ENCODE data around the gene KCNJ12. TPM values are rescaled to one million over a fixed set of nuclear protein-coding genes. Genes with fewer than 3 reads are reported as not detected.

Gene KCNJ12
- total and polyA plus RNA-seq, 2 donors from 2014 or later = 3.1 to 3.4 TPM

- intact Hi-C loops (cut with DNase I) = no loop called here
- Histone ChIP-seq H3K36me3 (ENCODE audit: control insufficient read depth in 2 of 3, insufficient read depth in 3 of 3, low read length in 3 of 3) (no peaks in the 10 kb centered on the region), H3K4me1 (ENCODE audit: control insufficient read depth in 2 of 3, insufficient read depth in 2 of 3, low read depth in 1 of 3, low read length in 3 of 3) (no peaks in the 10 kb centered on the region), H3K27me3 (ENCODE audit: control insufficient read depth, insufficient read depth, low read length) (no peaks in the 10 kb centered on the region), H3K9ac (ENCODE audit: low read length in 3 of 3) (no peak overlapping the region), H3K4me3 (ENCODE audit: low read length in 3 of 3) (no peak overlapping the region), H3K9me3 (ENCODE audit: control insufficient read depth in 2 of 3, insufficient read depth in 1 of 3, low read length in 3 of 3) (no peaks in the 10 kb centered on the region), H3K27ac (ENCODE audit: low read depth in 2 of 2, low read length in 2 of 2) (no peak overlapping the region)
- no peak for TF ChIP-seq CTCF (IDR thresholded peaks at IDR 0.05; ENCODE audit: borderline replicate concordance, extremely low read depth, insufficient read depth)
- FAIRE-seq = no peak
- peak in 1 of 5 donors; percentile 43 for DNase-seq
Observed at GRCh38 chr17:21363776-21364642, 12.1 kb upstream of the KCNJ12 start.

DNA sequence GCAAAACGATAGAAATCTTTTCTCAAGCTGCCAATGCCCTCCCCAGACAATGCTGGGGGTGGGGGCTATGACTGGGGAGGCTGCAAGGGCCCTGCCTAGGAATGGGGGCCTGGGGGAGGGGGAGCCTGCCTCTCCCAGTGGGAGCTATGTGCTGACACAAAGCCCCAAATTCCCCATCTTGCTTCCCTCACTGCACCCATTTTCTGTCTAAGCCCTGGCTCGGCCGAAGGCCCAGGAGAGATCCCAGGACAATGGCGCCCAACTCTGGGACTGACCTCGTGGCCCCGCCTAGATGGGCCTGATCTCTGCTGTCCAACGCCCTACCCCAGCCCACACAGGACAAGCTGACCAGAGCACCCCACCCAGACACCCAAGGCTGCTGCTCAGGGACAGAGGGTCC, 11.1 kb upstream of the KCNJ12 start:
- DNase-seq (peak in 1 of 5 donors; percentile 52), FAIRE-seq (no peak)
- Histone ChIP-seq H3K27me3 (ENCODE audit: control insufficient read depth, insufficient read depth, low read length) (no peaks in the 10 kb centered on the region), H3K4me3 (ENCODE audit: low read length in 3 of 3) (no peak overlapping the region), H3K27ac (ENCODE audit: low read depth in 2 of 2, low read length in 2 of 2) (no peak overlapping the region), H3K9ac (ENCODE audit: low read length in 3 of 3) (no peak overlapping the region), H3K36me3 (ENCODE audit: control insufficient read depth in 2 of 3, insufficient read depth in 3 of 3, low read length in 3 of 3) (no peaks in the 10 kb centered on the region), H3K4me1 (ENCODE audit: control insufficient read depth in 2 of 3, insufficient read depth in 2 of 3, low read depth in 1 of 3, low read length in 3 of 3) (no peaks in the 10 kb centered on the region), H3K9me3 (ENCODE audit: control insufficient read depth in 2 of 3, insufficient read depth in 1 of 3, low read length in 3 of 3) (no peaks in the 10 kb centered on the region)
- no peak for TF ChIP-seq CTCF (IDR thresholded peaks at IDR 0.05; ENCODE audit: borderline replicate concordance, extremely low read depth, insufficient read depth)
- intact Hi-C loops (cut with DNase I) = no loop called here

GRCh38 chr17:21368545-21369246, 7.5 kb upstream of the KCNJ12 start:
- FAIRE-seq = no peak

More at GRCh38 chr17:21368545-21369246, 7.5 kb upstream of the KCNJ12 start:
- TF ChIP-seq CTCF (IDR thresholded peaks at IDR 0.05; ENCODE audit: borderline replicate concordance, extremely low read depth, insufficient read depth) = no peak
- Histone ChIP-seq H3K9me3 (ENCODE audit: control insufficient read depth in 2 of 3, insufficient read depth in 1 of 3, low read length in 3 of 3) (no peaks in the 10 kb centered on the region), H3K4me3 (ENCODE audit: low read length in 3 of 3) (no peak overlapping the region), H3K4me1 (ENCODE audit: control insufficient read depth in 2 of 3, insufficient read depth in 2 of 3, low read depth in 1 of 3, low read length in 3 of 3) (no peaks in the 10 kb centered on the region), H3K27me3 (ENCODE audit: control insufficient read depth, insufficient read depth, low read length) (no peaks in the 10 kb centered on the region), H3K27ac (ENCODE audit: low read depth in 2 of 2, low read length in 2 of 2) (no peak overlapping the region), H3K9ac (ENCODE audit: low read length in 3 of 3) (no peak overlapping the region), H3K36me3 (ENCODE audit: control insufficient read depth in 2 of 3, insufficient read depth in 3 of 3, low read length in 3 of 3) (no peaks in the 10 kb centered on the region)
- intact Hi-C loops (cut with DNase I) = no loop called here
- DNase-seq = peak in 1 of 5 donors; percentile 44

Data from kidney (tissue), 14 donors.